Activated naive CD8-positive, alpha-beta T cell treated with anti-CD3 and anti-CD28 coated beads, Interleukin-2, amount 10 ng/mL, durations not matched to agents 7 days and 5 days (primary cell): ENCODE data around the gene PADI1. TPM values are rescaled to one million over a fixed set of nuclear protein-coding genes. Genes with fewer than 3 reads are reported as not detected.

Experiments
- ATAC-seq: fragments of 150-1000 bp; cut with Tn5 transposase; one replicate; pipeline ENCODE4 v1.10.0; 2021; ENCODE audit warnings: low read depth, moderate library complexity
- POLR2A ChIA-PET: fragments of 350-600 bp; sonication (Branson Sonifier 250); formaldehyde crosslinking; loops from one replicate; lab custom pipeline; 2021; ENCODE audit warnings: antibody characterized with exemption; lab: Charles Lee
- DNase-seq: peaks from one replicate; pipeline ENCODE4 v3.0.0; 2021
- H3K27ac Mint-ChIP-seq: one replicate; pipeline ENCODE4 v1.8.0; 2022; ENCODE audit warnings: mild to moderate bottlenecking, mixed read lengths
- H3K27me3 Mint-ChIP-seq: one replicate; pipeline ENCODE4 v1.8.0; 2022; ENCODE audit warnings: mild to moderate bottlenecking, moderate library complexity, mixed read lengths
- H3K36me3 Mint-ChIP-seq: one replicate; pipeline ENCODE4 v1.8.0; 2021; ENCODE audit warnings: mild to moderate bottlenecking, mixed read lengths
- H3K4me1 Mint-ChIP-seq: one replicate; pipeline ENCODE4 v1.8.0; 2021; ENCODE audit warnings: mixed read lengths
- H3K4me3 Mint-ChIP-seq: one replicate; pipeline ENCODE4 v1.8.0; 2022; ENCODE audit warnings: mild to moderate bottlenecking, moderate library complexity, mixed read lengths
- H3K9me3 Mint-ChIP-seq: one replicate; pipeline ENCODE4 v1.8.0; 2021; ENCODE audit warnings: mixed read lengths
- total RNA-seq, 2 experiments: library from RNA; stranded (reverse); gene quantifications; one replicate each; pipeline ENCODE4 v1.2.3, GENCODE V29; 2021

The PADI1 gene
- total RNA-seq, 2 experiments from 2014 or later, result not detected

DNA sequence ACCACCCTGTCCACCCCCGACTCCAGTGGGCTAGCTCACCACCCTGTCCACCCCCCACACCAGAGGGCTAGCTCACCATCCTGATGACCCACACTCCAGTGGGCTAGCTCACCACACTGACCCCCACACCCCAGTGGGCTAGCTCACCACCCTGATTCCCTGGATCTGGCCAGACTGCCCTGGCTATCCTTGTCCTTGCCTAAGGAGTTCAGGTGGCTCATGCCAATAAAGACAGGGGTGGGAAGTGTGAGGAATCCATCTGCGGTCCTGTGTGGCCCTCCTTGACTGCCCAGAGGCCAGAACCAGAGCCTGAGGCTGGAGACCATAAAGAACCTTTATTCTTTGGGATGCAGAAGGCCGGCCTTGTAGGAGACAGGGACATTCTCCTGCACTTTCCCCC lies 3.6 kb downstream of the PADI1 start:
- Mint-ChIP-seq H3K4me3 (peak overlapping the region; percentile 28), H3K27ac (peak overlapping the region; percentile 91), H3K4me1 (peaks cover 60% of the 10 kb centered on the region), H3K27me3 (peaks cover 50% of the 10 kb centered on the region), H3K36me3 (no peaks in the 10 kb centered on the region), H3K9me3 (no peaks in the 10 kb centered on the region)
- no peak for DNase-seq
- no peak for ATAC-seq
- POLR2A ChIA-PET, result interaction anchor here (0.9 to 1.2 kb wide), 2 partner anchors 9 to 82 kb away, joined by 3 to 5 read pairs; no protein-coding TSS in a partner anchor

DNA sequence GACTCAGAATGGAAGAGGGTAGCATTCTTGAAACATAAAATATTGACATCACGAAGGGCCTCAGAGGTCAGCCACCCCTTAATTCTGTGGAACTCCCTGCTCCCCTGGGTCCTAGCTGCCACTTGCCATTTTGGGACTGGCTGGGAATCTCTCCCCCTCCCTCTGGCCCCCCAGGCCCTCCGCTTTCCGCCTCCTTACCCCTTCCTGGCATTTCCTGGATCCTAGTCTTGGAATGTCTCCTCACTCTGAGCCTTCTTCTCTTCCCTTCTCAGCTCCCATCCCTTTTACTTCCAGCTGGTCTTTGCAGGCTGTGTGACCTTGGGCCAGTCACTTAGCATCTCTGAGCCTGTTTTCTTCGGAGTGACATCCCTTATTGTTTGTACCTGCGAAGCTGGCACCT lies 4.5 kb downstream of the PADI1 start:
- Mint-ChIP-seq H3K27me3 (peaks cover 50% of the 10 kb centered on the region), H3K4me3 (no peak overlapping the region), H3K36me3 (no peaks in the 10 kb centered on the region), H3K9me3 (no peaks in the 10 kb centered on the region), H3K27ac (no peak overlapping the region), H3K4me1 (peaks cover 63% of the 10 kb centered on the region)
- ATAC-seq, result no peak
- POLR2A ChIA-PET, result no interaction called here
- no peak for DNase-seq

- POLR2A ChIA-PET, result interaction anchor here (1.0 kb wide), 2 partner anchors 9 to 85 kb away, joined by 3 read pairs; no protein-coding TSS in a partner anchor
- DNase-seq (no peak), ATAC-seq (no peak)
- no peaks in the 10 kb centered on the region for H3K36me3 Mint-ChIP-seq
- no peak overlapping the region for H3K4me3 Mint-ChIP-seq
- peaks cover 51% of the 10 kb centered on the region for H3K27me3 Mint-ChIP-seq
- H3K27ac Mint-ChIP-seq, result peak overlapping the region; percentile 24
- peaks cover 62% of the 10 kb centered on the region for H3K4me1 Mint-ChIP-seq
- H3K9me3 Mint-ChIP-seq, result no peaks in the 10 kb centered on the region
Observed at GRCh38 chr1:17210176-17210575, 5.2 kb downstream of the PADI1 start.

- Mint-ChIP-seq H3K4me3 (no peak overlapping the region), H3K27me3 (peaks cover 55% of the 10 kb centered on the region), H3K4me1 (peaks cover 58% of the 10 kb centered on the region), H3K9me3 (no peaks in the 10 kb centered on the region), H3K27ac (no peak overlapping the region), H3K36me3 (no peaks in the 10 kb centered on the region)
- POLR2A ChIA-PET, result interaction anchor here (1.0 kb wide), 1 partner anchor 86 kb away, joined by 3 read pairs; no protein-coding TSS in a partner anchor
- DNase-seq (no peak), ATAC-seq (no peak)
Observed at GRCh38 chr1:17211377-17211776, 6.4 kb downstream of the PADI1 start.

DNA sequence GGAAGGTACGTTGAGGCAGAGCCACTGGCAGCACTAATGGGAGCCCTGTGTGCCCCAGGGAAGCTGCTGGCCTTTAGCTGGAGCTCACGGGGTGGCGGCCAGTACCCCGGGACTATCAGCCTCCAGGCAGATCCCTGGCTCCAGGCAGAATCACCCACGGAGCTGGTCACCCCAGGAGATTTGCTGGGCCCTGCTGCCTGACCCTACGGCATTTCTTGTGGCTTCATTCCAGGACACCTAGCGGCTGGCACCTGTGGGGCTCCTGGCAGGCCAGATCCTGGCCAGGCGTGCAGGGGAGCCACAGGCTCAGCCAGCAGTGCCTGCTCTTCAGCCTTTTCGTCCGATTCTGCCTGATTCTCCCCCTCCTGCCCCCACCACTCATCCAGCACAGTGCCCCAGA lies 7.1 kb downstream of the PADI1 start:
- Mint-ChIP-seq H3K36me3 (no peaks in the 10 kb centered on the region), H3K27me3 (peaks cover 56% of the 10 kb centered on the region), H3K27ac (no peak overlapping the region), H3K4me3 (peak overlapping the region; percentile 58), H3K4me1 (peaks cover 54% of the 10 kb centered on the region), H3K9me3 (no peaks in the 10 kb centered on the region)
- ATAC-seq (no peak), DNase-seq (no peak)
- POLR2A ChIA-PET, result interaction anchor here (1.3 to 1.4 kb wide), 2 partner anchors 11 to 17 kb away, joined by 5 to 11 read pairs; no protein-coding TSS in a partner anchor

DNA sequence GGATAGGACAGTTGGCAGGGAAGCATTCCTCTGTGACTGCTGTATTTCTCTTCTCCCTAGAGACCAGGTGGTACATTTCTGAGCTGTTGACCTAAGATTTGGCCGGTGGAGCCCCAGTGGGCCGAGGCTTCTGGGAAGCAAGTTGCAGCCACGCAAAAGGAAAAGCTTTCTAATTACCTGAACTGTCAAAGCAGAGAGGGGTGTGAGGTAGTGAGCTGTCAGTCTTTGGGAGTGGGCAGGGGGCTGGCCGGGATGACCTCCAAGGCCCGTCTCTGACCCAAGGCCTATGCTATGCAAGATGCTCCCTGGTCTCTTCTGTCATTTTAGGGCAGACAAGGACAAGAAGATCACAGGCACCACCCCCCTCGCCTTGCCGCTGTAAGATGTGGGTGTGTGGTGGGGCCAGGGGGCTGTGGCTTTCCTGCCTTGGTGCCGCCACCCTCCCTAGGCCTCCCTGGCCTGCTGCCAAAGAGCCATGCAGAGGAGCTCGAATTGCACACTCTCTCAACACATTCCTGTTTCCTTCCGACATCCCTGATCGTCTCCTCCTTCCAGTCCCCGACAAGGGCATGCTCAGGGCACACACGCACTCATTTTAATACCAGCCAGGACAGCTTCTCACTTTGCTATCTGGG lies 7.7 kb downstream of the PADI1 start:
- DNase-seq, result peak; percentile 90
- Mint-ChIP-seq H3K27me3 (peaks cover 60% of the 10 kb centered on the region), H3K27ac (peak overlapping the region; percentile 68), H3K4me1 (peaks cover 49% of the 10 kb centered on the region), H3K9me3 (no peaks in the 10 kb centered on the region), H3K4me3 (peak overlapping the region; percentile 58), H3K36me3 (no peaks in the 10 kb centered on the region)
- POLR2A ChIA-PET, result interaction anchor here (0.8 to 1.4 kb wide), 5 partner anchors 8 to 27 kb away, joined by 4 to 11 read pairs (median 5); partner anchors contain the start of gene PADI1
- ATAC-seq, result peak; percentile 64

GRCh38 chr1:17213148-17213781 lies 8.3 kb downstream of the PADI1 start:
- H3K9me3 Mint-ChIP-seq, result no peaks in the 10 kb centered on the region
- DNase-seq (no peak), ATAC-seq (no peak)
- peak overlapping the region; percentile 58 for H3K4me3 Mint-ChIP-seq
- H3K27me3 Mint-ChIP-seq, result peaks cover 64% of the 10 kb centered on the region
- peak overlapping the region; percentile 68 for H3K27ac Mint-ChIP-seq
- POLR2A ChIA-PET, result interaction anchor here (0.8 to 1.4 kb wide), 5 partner anchors 9 to 27 kb away, joined by 4 to 11 read pairs (median 5); partner anchors contain the start of gene PADI1
- no peaks in the 10 kb centered on the region for H3K36me3 Mint-ChIP-seq
- H3K4me1 Mint-ChIP-seq, result peaks cover 43% of the 10 kb centered on the region

GRCh38 chr1:17213782-17214148 lies 8.8 kb downstream of the PADI1 start:
- H3K4me3 Mint-ChIP-seq, result no peak overlapping the region
- DNase-seq (no peak), ATAC-seq (no peak)
- POLR2A ChIA-PET, result interaction anchor here (1.2 kb wide), 1 partner anchor 28 kb away, joined by 5 read pairs; no protein-coding TSS in a partner anchor
- H3K27ac Mint-ChIP-seq, result no peak overlapping the region
- H3K36me3 Mint-ChIP-seq, result no peaks in the 10 kb centered on the region
- H3K9me3 Mint-ChIP-seq, result no peaks in the 10 kb centered on the region
- H3K27me3 Mint-ChIP-seq, result peaks cover 64% of the 10 kb centered on the region
- H3K4me1 Mint-ChIP-seq, result peaks cover 38% of the 10 kb centered on the region

- POLR2A ChIA-PET, result no interaction called here
- H3K27me3 Mint-ChIP-seq, result peaks cover 64% of the 10 kb centered on the region
- ATAC-seq (no peak), DNase-seq (no peak)
- no peaks in the 10 kb centered on the region for H3K9me3 Mint-ChIP-seq
- H3K36me3 Mint-ChIP-seq, result no peaks in the 10 kb centered on the region
- H3K27ac Mint-ChIP-seq, result no peak overlapping the region
- H3K4me3 Mint-ChIP-seq, result no peak overlapping the region
- H3K4me1 Mint-ChIP-seq, result peaks cover 37% of the 10 kb centered on the region
Observed at GRCh38 chr1:17214876-17215544, 10.1 kb downstream of the PADI1 start.

- H3K4me3 Mint-ChIP-seq, result no peak overlapping the region
- POLR2A ChIA-PET, result no interaction called here
- no peak for DNase-seq
Observed at GRCh38 chr1:17215545-17215890, 10.6 kb downstream of the PADI1 start.

GRCh38 chr1:17216078-17216477 lies 11.2 kb downstream of the PADI1 start:
- POLR2A ChIA-PET, result no interaction called here
- ATAC-seq (no peak), DNase-seq (no peak)
- no peaks in the 10 kb centered on the region for H3K36me3 Mint-ChIP-seq
- no peaks in the 10 kb centered on the region for H3K9me3 Mint-ChIP-seq
- H3K27me3 Mint-ChIP-seq, result peaks cover 56% of the 10 kb centered on the region
- no peak overlapping the region for H3K27ac Mint-ChIP-seq
- H3K4me3 Mint-ChIP-seq, result no peak overlapping the region
- peaks cover 30% of the 10 kb centered on the region for H3K4me1 Mint-ChIP-seq

More at GRCh38 chr1:17215545-17215890, 10.6 kb downstream of the PADI1 start:
- Mint-ChIP-seq H3K36me3 (no peaks in the 10 kb centered on the region), H3K4me1 (peaks cover 34% of the 10 kb centered on the region), H3K9me3 (no peaks in the 10 kb centered on the region), H3K27me3 (peaks cover 60% of the 10 kb centered on the region), H3K27ac (no peak overlapping the region)
- no peak for ATAC-seq

GRCh38 chr1:17217607-17218006 lies 12.7 kb downstream of the PADI1 start:
- no peak overlapping the region for H3K4me3 Mint-ChIP-seq
- peaks cover 56% of the 10 kb centered on the region for H3K27me3 Mint-ChIP-seq
- DNase-seq (no peak), ATAC-seq (no peak)
- POLR2A ChIA-PET, result no interaction called here
- peaks cover 17% of the 10 kb centered on the region for H3K4me1 Mint-ChIP-seq
- H3K9me3 Mint-ChIP-seq, result no peaks in the 10 kb centered on the region
- H3K27ac Mint-ChIP-seq, result no peak overlapping the region
- H3K36me3 Mint-ChIP-seq, result no peaks in the 10 kb centered on the region

DNA sequence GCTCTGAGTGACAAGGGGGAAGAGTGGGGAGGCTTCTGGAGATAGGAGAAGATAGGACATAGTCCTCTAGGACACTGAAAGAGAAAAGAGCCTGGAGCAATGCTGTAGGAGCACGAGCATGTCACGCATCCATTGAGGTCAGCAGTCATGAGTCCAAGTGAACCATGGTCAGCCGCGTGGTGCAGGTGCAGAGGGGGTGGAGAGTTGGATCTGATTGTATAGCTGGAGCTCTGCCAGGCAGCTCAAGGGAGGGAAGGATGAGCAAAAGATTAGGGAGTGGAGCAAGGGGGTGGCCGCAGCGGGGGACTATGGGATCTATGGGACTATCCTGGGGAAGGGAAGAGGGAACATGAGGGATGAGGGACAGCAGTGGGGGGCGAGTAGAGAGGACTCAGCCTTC lies 14.0 kb downstream of the PADI1 start:
- H3K36me3 Mint-ChIP-seq, result no peaks in the 10 kb centered on the region
- H3K27ac Mint-ChIP-seq, result no peak overlapping the region

More for the DNA sequence above, 14.0 kb downstream of the PADI1 start:
- Mint-ChIP-seq H3K4me3 (no peak overlapping the region), H3K27me3 (peaks cover 43% of the 10 kb centered on the region), H3K9me3 (no peaks in the 10 kb centered on the region), H3K4me1 (peaks cover 4% of the 10 kb centered on the region)
- POLR2A ChIA-PET, result no interaction called here
- ATAC-seq (no peak), DNase-seq (no peak)
